Ovary (tissue), 3 donors: ENCODE data around the gene CACNA2D3.

ENCODE experiments used
- CTCF ChIP-seq, 3 donors: fragments of 450-650 bp in 2 of 3; fragments of 200-600 bp in 1 of 3; IDR thresholded peaks; one replicate each; pipeline versions ENCODE4 v1.5.1 to v1.8.0; 2016 to 2022; ENCODE audit warnings: antibody characterized with exemption in 3 of 3, mild to moderate bottlenecking in 1 of 3
- EP300 ChIP-seq: sonication (generic); formaldehyde crosslinking; IDR thresholded peaks from one replicate; pipeline ENCODE4 v1.6.1; 2017; ENCODE audit warnings: antibody characterized with exemption
- POLR2A ChIP-seq: fragments of 450-650 bp; IDR thresholded peaks from one replicate; pipeline ENCODE4 v1.6.1; 2017; ENCODE audit warnings: antibody characterized with exemption, mild to moderate bottlenecking, moderate library complexity
- donor health status: DM: no; HTN: no; CAD: no.

GRCh38 chr3:54746722-54747121 lies 624.4 kb downstream of the CACNA2D3 start:
- no peak for TF ChIP-seq EP300
- TF ChIP-seq CTCF (IDR thresholded peaks at IDR 0.05), result no peak
- no peak for TF ChIP-seq POLR2A
